ENCODE measurements around the gene DENND2D.

DNA sequence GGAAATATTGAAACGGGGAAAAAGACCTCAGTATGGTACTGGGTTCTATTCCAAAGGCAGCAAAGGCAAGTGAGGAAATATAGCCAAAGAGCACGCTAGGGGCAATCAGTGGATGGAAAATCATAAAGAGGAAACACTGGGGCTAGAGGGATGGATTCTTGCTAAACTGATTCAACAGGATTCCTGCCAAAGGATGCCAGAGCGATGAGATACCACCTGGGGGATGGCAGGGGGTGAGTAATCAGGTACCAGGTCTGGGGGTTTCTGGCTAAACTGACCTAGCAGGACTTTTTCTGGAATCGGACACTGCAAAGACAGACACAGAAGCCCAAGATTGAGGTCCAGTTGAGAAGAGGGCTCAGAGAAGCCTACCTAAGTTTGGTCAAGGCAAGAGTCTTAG, 33.8 kb upstream of the DENND2D start:
- TF ChIP-seq, protein P1, sequence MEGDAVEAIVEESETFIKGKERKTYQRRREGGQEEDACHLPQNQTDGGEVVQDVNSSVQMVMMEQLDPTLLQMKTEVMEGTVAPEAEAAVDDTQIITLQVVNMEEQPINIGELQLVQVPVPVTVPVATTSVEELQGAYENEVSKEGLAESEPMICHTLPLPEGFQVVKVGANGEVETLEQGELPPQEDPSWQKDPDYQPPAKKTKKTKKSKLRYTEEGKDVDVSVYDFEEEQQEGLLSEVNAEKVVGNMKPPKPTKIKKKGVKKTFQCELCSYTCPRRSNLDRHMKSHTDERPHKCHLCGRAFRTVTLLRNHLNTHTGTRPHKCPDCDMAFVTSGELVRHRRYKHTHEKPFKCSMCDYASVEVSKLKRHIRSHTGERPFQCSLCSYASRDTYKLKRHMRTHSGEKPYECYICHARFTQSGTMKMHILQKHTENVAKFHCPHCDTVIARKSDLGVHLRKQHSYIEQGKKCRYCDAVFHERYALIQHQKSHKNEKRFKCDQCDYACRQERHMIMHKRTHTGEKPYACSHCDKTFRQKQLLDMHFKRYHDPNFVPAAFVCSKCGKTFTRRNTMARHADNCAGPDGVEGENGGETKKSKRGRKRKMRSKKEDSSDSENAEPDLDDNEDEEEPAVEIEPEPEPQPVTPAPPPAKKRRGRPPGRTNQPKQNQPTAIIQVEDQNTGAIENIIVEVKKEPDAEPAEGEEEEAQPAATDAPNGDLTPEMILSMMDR (IDR thresholded peaks at IDR 0.05): no peak
- no peak for TF ChIP-seq POLR2A (IDR thresholded peaks at IDR 0.05)
- no peak for TF ChIP-seq POLR2AphosphoS5 (IDR thresholded peaks at IDR 0.05)

All from breast epithelium (tissue), 3 donors.